Astrocyte of the cerebellum (primary cell): ENCODE results near the gene DMRTB1.

Source experiments
- DNase-seq: peaks from one replicate; pipeline ENCODE4 v3.0.0-alpha.2; 2011; ENCODE audit warnings: low read depth
- H3K4me3 ChIP-seq: 2 replicates; pipeline ENCODE4 v1.5.1; 2011; ENCODE audit warnings: mild to moderate bottlenecking, low read depth, low read length, moderate library complexity
- in situ Hi-C: cut with HindIII; loops from 2 replicates; pipeline ENCODE4 v1.10.0; 2017; ENCODE audit warnings: low sequenced_read_pairs
- TF ChIP-seq, protein P1 (sequence below): IDR thresholded peaks from 2 replicates; pipeline ENCODE4 v1.5.1; 2012; ENCODE audit warnings: low read length, low read depth, moderate library complexity, mild to moderate bottlenecking; ENCODE audit errors: missing control alignments

Gene DMRTB1

DNA sequence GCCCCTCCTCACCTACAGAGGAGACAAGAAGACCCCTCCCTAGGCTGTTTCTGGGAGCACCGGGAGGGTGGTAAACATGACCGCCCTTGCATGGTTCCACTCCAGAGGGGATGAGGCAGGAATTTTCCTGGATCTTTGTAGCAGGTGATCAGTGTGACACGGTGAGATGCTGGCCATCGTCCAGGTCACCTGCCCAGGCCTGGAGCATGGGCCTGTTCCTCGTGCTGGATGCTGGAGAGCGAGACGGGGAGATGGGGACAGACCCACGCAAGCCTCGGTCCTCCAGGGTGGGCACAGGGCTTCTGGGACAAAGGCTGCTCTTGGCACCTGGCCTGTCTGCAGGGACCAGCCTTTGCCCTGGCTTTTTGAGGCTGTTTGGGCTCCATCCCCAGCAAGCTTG lies 46.2 kb downstream of the DMRTB1 start:
- TF ChIP-seq, protein P1, sequence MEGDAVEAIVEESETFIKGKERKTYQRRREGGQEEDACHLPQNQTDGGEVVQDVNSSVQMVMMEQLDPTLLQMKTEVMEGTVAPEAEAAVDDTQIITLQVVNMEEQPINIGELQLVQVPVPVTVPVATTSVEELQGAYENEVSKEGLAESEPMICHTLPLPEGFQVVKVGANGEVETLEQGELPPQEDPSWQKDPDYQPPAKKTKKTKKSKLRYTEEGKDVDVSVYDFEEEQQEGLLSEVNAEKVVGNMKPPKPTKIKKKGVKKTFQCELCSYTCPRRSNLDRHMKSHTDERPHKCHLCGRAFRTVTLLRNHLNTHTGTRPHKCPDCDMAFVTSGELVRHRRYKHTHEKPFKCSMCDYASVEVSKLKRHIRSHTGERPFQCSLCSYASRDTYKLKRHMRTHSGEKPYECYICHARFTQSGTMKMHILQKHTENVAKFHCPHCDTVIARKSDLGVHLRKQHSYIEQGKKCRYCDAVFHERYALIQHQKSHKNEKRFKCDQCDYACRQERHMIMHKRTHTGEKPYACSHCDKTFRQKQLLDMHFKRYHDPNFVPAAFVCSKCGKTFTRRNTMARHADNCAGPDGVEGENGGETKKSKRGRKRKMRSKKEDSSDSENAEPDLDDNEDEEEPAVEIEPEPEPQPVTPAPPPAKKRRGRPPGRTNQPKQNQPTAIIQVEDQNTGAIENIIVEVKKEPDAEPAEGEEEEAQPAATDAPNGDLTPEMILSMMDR = no peak

DNA sequence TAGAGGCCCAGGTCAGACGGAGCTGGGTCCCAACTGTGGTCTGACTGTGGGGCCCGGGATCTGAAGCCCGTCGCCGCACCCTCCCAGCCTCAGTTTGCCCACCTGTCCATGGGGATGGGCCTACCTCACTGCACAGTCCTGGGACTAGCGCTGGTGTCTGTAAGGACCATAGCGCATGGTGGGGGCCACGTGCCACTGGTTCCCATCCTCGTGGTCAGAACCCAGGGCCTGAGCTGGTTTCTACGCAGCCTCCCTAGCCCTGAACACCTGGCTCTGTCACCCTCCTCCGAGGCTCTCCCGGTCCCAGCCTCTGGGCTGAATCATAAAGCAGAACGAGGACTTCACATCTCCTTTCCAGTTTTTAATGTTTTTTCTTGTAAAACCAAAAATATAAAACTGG lies 46.7 kb downstream of the DMRTB1 start:
- DNase-seq = no peak
- in situ Hi-C loops = no loop called here
- TF ChIP-seq, protein P1 = no peak
- H3K4me3 ChIP-seq = no peak overlapping the region

More for the DNA sequence above, 46.2 kb downstream of the DMRTB1 start:
- no peak overlapping the region for H3K4me3 ChIP-seq
- in situ Hi-C loops = no loop called here
- no peak for DNase-seq

DNA sequence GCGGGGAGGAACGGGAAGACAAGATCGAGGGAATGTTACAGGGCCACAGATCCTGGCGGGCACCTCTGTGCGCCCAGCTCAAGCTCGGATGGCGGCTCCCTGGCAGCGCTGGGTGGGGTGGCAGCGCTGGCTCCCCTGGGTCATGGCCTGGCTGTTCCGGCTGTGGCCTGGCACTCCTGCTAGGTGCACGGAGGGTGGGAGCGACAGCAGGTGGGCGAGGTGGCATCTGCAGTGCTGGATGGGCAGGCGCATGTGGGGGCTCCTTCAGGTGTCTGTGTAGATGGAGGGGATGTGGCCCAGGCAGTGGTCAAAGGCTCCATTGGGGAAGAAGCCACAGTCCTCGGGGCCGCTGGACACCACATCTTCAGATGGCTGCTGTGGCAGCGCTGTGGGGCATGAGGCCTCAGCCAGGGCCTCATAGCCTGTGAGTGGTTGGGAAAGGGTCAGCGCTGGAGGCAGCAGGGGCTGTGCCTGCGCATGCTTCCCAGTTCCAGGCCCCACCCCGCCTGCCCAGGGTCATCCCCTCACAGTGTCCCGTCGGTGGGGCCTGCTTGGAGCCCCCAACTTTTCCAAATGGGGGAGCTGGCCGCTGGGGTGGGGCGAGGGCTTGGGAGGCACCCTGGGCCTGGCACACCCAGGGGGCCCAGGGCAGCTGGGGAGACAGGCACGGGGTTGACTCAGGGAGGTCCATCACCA lies 47.3 kb downstream of the DMRTB1 start:
- TF ChIP-seq, protein P1 = no peak
- in situ Hi-C loops = no loop called here
- no peak for DNase-seq
- no peak overlapping the region for H3K4me3 ChIP-seq

GRCh38 chr1:53507116-53507820 lies 48.1 kb downstream of the DMRTB1 start:
- in situ Hi-C loops = no loop called here
- TF ChIP-seq, protein P1 = no peak
- DNase-seq = no peak

DNA sequence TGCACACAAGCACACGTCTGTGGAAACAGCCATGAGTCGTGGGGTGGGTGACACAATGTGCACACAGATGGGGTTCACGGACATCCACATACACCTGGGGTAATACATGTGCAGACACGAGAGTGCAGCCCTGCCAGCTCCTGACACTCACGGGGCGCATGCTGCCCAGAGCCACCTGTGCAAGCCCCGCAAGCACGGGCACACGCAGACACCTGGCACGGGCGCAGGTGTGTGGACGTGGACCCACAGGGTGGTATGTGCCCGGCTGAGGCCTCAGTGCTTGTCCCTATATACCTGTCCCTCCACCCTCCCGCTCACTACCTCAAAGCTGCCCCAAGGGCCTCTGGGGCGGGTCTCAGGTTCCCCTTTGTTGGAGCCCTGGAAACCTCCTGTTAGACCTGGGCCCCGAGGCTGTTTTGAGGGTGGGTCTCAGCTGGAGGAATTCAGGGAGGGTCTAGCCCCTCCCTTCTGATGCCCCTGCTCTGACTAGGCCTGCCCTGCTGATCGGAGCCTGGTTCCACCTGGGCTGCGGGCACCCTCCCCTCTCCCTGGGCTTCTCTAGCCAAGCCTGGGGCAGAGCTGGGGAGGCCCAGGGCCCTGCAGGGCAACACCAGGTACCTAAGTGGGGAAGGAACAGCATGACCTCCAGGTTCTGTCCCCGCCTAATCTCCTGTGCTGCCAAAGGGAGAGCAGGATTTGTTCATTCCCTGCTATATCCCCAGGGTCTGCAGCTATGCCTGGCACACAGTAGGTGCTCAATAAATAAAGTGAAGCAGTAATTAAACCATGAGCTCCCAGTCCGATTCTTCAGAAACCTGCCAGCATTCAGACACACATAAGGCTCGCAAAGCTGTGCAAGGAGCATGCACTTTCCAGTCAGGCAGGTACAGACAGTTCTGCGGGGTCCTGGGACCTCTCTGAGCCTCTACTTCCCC lies 49.1 kb downstream of the DMRTB1 start:
- TF ChIP-seq, protein P1 = no peak
- H3K4me3 ChIP-seq = no peak overlapping the region
- in situ Hi-C loops = no loop called here
- no peak for DNase-seq

More at GRCh38 chr1:53507116-53507820, 48.1 kb downstream of the DMRTB1 start:
- H3K4me3 ChIP-seq = no peak overlapping the region

DNA sequence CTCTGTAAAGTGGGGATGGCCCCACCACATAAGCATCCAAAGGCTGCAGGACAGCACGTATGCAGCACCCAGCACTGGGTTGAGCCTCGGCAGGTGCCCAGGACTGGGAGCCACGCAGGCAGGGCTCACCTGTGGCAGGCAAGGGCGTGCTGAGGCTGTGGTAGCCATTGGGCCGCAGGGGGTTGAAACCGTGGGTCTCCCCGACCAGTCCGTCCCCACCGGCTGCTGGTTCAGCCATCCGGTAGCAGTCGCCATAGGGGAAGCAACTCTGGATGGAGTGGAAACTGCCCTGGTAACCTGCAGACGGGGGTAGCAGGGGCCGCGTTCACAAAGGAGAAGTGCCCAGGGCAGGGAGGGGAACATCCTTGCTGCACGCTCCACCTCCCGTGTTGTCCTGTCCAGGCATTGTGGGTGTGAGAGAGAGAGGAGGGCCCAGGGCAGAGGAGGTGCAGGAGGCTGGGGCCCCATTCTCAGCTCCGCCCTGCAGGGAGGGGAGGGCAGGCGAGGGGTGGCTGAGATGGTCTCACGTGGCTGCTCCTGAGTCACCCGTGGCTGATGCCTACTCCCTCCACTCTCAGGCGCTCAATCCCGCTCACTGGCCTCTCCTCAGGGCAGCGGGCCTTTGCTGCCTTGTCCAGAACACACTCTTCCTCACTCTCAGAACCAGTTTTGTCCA lies 49.9 kb downstream of the DMRTB1 start:
- TF ChIP-seq, protein P1 = no peak
- no peak overlapping the region for H3K4me3 ChIP-seq
- in situ Hi-C loops = no loop called here
- no peak for DNase-seq
